G401.6 (cell line): Measurements from ENCODE around the gene DNAAF6.
"Not testable (repeated sequence)": the region's sequence is repeated elsewhere in the genome, so short reads cannot be mapped to it uniquely, and the experiment has no call there.

Experiments used
- FAIRE-seq: peaks from 2 replicates; lab custom pipeline; 2012; peaks lifted over from hg19 to GRCh38; lab: Jason Lieb, UNC

DNAAF6 gene

DNA sequence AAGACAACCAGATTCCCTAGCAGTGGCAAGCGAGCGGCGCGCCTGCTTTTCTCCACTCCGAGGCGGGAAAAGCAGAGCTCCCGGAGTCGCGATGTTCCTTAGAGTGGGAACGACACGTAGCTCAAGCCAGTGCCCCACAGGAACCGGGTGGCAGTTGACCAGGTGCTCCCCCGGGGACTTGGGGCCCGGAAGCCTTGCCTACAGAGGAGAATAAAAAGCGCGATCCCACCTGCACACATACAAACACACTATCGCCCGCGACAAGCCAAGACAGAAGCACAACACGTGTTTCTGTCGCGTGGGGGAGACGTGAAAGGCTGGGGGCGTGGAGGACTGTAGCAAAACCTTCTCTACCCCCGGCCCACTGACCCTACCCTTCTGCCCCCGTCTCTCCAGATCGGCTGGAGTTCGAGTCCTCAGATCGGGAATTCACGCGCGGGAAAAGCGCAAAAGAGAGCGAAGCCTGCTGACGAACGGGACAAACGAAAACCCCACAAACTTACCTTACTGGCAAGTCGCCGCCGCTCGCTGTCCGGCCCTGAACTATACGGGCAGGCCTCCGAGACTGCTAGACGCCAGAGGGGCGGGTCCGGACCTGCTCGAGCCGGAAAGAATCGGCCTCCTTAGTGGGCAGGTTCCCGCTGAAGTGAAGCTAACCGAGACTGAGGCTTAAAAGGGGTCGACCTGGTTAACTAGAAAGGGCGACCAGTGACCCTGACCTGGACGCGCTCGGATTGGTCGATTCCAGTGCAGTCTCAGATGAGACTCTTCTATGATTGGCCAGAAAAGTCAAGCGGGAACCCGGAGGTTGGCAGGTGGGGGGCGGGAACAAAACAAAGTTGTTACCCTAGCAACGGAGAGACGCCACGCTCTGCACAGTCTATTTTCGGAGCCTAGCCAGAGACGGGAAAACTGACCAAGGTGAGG lies at the start of gene DNAAF6, which contains the start of gene NUP62CL:
Gene DNAAF6, plus strand, starts transcription at position 842 of the 927 bp plus-strand sequence. CDS start 6,265 bp downstream, outside the sequence.
Gene NUP62CL, minus strand, starts transcription at position 664 of the 927 bp plus-strand sequence. CDS start 31,287 bp downstream, outside the sequence.
- no peak for FAIRE-seq

DNA sequence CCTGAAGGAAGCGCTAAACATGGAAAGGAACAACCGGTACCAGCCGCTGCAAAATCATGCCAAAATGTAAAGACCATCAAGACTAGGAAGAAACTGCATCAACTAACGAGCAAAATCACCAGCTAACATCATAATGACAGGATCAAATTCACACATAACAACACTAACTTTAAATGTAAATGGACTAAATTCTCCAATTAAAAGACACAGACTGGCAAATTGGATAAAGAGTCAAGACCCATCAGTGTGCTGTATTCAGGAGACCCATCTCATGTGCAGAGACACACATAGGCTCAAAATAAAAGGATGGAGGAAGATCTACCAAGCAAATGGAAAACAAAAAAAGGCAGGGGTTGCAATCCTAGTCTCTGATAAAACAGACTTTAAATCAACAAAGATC lies 48.8 kb upstream of the DNAAF6 start:
- not testable (repeated sequence) for FAIRE-seq

DNA sequence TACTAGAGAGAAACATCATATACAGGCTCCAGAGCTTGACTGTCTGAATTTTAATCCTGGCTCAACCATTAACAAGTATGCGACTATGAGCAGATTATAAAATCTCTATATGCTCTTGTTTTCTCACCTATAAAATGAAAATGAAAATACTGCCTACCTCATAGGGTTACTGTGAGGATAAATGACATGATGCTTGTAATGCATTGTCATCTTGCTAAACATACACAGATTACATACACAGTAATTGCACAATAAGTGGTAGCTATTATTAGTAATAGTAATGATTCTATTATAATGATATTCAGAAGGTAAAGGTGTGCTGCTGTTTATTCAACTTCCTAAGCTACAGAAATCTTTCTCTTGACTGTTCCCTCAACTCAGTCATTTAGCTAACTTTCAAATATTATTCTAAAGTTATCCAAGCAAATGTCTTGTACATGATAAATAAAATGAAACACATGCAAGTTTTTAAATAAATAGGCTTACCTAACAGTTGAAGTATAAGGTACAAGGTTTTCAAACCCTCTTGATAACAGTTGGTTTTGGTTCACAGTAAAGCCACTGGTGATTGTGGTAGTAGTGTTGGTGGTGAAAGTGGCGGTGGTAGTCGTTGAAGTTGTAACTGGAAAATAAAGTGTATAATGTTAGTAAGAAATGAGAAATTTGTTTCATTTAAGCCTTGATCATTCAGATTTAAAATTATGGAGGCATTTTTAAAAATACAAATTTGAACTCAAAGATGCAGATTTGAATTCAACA lies 39.1 kb upstream of the DNAAF6 start:
- FAIRE-seq = no peak

GRCh38 chrX:107168257-107168656 lies 38.2 kb upstream of the DNAAF6 start:
- FAIRE-seq = no peak

DNA sequence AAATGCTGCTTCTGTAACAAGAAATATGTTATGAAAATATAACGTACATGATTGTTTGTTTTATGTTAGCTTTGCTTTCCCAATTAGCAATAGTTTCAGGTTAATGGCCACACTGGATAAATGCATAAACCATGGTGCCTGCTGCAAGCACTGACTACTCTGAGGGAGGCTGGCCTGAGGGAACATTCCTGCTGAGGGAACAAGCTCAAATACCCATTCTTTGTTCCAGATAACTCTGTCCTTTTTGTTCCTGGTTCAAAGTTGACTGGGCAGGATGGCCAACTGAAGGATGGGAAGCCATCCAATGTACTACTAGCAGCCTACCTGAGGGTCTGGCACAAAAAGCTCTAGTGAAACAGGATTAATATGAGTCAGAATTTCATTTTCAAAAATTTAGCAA lies 37.7 kb upstream of the DNAAF6 start:
- FAIRE-seq = no peak

DNA sequence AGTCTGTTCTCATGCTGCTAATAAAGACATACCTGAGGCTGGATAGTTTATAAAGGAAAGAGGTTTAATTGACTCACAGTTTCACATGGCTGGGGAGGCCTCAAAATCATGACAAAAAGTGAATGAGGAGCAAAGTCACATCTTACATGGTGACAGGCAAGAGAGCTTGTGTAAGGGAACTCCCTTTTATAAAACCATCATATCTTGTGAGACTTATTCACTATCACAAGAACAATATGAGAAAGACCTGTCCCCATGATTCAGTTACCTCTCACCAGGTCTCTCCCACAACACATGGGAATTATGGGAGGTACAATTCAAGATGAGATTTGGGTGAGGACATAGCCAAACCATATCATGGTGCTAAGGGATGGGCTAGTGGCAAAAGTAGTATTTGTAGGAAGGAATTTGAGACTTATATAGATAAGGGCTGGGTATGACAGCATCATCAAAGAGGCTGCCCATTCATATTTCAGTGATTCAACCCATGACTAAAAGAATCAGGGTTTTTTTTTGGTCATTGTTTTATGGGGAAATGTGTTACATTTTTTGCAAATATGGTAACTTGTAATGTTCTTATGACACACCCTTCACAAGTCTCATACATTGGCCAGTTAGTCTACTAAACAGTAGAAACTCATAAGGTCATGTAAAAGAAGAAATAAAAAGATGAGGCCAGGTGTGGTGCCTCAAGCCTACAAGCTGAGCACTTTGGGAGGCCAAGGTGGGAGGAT lies 34.9 kb upstream of the DNAAF6 start:
- FAIRE-seq = no peak

DNA sequence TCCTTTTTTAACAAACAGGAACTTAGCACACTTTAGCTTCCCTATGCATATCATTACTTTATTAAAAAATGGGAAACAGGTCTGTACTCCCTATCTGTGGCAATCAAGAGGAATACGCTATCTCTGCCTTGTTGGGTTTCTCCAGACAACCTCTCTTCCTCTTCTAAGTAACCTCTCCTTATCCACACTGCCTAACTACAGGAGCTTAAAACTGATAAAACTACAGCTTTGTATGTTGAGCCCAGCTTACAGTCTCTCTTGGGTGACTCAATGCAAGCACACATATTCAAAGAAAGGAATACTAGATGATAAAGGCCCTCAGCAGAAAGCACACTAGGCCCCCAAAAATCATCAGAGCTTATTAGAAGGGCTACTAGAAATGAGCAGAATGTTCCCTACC lies 9.1 kb upstream of the DNAAF6 start:
- no peak for FAIRE-seq

DNA sequence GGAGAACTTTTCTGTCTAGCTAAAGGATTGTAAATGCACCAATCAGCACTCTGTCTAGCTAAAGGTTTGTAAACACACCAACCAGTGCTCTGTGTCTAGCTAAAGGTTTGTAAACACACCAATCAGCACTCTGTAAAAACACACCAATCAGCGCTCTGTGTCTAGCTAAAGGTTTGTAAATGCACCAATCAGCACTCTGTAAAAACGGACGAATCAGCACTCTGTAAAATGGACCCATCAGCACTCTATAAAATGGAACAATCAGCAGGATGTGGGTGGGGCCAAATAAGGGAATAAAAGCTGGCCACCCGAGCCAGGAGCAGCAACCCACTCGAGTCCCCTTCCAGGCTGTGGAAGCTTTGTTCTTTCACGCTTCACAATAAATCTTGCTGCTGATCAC lies 8.3 kb upstream of the DNAAF6 start:
- not testable (repeated sequence) for FAIRE-seq

DNA sequence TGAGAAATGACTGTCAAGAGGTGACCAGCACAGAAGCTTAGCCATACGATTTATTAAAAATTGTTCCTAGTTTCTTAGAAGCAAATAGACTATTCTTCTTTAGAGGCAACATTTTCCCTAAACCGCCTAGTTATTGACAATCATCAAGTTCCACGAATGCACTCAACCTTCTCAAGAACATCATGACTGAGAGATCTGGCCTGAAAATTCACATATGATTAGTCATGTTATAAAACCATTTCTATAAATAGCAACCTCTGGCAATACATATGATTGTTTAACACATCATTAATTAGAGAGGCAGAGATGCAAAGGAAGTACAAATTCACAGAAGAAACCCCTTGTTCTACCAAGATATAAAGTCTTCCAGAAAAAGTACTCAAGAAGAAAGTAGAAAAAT lies 6.9 kb upstream of the DNAAF6 start:
- FAIRE-seq = no peak

DNA sequence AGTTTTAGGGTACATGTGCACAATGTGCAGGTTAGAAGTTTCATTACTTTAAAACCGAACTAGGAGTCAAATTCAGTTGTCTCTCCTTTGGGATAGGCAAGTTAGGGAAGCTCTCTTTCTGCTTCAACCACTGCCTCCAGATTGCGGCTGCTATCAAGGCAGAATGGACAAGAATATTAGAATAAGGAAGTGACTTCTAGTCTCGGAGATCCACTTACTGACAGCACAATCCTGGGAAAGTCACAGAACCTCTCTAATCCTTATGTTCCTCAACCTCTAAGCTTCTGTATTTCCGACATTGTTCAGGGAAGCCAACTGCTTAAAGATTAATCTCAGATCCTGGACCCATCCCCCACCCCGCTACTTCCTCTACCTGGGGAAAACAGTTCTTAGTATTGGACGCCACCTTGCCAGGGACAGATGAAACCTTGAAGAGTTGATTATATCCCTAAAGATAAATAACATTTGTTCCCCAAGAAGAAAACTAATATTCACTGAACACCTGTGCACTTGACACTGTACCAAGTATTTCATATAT lies 2.3 kb upstream of the DNAAF6 start:
- FAIRE-seq = no peak

GRCh38 chrX:107206697-107207065 lies 270 bp downstream of the DNAAF6 start:
- no peak for FAIRE-seq

- no peak for FAIRE-seq
Measured at GRCh38 chrX:107207089-107207488, 678 bp downstream of the DNAAF6 start.

DNA sequence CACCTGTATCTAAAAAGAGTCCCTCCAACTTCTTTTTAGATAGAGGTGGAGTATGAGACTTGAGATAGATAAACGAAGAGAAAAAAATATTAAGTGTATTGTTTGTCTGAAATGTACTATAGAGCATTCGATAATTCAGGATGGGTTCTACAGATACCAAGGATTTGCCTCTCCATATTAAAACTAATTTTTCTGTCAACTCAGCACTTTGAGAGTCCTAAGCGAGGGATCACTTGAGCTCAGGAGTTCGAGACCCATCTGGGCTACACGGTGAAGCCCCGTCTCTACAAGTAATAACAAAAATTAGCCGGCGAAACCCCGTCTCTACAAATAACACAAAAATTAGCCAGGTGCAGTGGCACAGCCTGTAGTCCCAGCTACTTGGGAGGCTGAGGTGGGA lies 1.5 kb downstream of the DNAAF6 start:
- no peak for FAIRE-seq

- no peak for FAIRE-seq
Measured at GRCh38 chrX:107213477-107213876, 7.1 kb downstream of the DNAAF6 start.

DNA sequence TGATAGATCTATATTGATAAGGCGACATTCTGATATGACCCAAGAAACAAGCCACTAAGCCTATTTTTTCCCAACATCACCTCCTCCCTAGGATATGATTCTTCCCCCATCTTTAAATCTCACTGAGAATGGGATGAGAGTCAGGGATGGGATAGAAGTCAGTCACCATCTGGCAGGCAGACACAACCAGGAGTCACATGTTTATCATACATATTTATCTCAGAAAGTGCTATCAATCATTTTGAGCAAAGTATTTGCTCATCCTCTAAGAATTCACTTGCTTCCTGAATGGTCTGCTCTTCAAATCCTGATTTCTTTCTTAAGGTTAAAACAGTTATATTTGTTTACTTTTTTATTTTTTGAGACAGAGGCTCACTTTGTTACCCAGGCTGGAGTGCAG lies 20.3 kb downstream of the DNAAF6 start:
- no peak for FAIRE-seq

DNA sequence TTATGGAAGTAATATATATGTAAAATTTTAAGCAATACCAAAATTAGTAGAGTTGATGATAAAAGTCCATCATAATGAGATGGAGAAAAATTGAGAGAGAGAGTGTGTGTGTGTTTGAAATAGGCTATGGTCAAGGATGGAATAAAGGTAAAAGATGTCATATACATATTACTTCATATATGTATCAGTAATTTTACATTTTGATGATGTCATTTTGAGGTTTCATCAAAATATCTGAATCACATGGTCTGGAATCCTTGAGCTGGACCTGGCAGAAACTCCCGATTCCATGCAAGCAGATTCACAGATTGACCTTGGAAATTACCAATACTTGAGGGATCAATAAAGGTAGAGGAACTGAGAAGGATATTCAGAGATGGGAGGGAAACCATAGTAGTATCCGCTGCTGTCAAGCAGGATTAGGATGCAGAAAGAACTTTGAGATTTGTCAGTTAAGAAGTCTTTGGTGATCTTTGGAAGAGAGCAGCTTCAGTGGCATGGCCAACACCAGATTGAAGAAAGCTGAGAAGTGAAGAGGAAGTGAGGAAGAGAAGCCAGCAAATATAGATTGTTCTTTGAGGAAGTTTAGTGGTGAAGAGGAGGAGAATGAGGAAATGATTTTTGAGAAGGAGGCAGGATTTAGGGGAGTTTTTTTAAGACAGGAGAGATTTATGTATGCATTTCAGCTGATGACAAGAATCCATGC lies 21.5 kb downstream of the DNAAF6 start:
- no peak for FAIRE-seq

DNA sequence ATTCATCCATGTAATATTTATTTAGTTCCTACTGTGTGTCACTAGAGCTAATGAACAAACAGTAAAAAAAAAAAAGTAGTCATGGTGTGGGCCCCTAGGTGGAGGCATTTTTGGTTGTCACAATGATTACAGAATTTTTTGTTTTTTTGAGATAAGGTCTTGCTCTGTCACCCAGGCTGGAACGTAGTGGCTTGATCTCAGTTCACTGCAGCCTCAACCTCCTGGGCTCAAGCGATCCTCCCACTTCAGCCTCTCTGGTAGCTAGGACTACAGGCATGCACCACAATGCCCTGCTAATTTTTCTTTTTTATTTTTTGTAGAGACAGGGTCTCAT lies 22.0 kb downstream of the DNAAF6 start:
- FAIRE-seq = no peak

DNA sequence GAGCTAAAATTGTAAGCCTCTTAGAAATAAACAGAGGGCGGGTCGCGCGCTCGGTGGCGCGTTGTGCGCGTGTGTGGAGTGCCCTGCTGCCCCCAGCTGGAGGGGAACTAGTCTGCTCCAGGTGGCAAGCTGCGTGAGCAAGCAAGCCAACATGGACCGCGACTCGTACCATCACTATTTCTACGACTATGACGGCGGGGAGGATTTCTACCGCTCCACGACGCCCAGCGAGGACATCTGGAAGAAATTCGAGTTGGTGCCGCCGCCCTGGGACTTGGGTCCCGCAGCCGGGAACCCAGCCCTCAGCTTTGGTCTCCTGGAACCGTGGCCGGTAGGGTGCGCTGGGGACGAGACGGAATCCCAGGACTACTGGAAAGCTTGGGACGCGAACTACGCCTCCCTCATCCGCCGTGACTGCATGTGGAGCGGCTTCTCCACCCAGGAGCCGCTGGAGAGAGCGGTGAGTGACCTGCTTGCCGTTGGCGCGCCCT lies 66.1 kb downstream of the DNAAF6 start:
- no peak for FAIRE-seq

- no peak for FAIRE-seq
Measured at GRCh38 chrX:107273795-107274194, 67.4 kb downstream of the DNAAF6 start.

DNA sequence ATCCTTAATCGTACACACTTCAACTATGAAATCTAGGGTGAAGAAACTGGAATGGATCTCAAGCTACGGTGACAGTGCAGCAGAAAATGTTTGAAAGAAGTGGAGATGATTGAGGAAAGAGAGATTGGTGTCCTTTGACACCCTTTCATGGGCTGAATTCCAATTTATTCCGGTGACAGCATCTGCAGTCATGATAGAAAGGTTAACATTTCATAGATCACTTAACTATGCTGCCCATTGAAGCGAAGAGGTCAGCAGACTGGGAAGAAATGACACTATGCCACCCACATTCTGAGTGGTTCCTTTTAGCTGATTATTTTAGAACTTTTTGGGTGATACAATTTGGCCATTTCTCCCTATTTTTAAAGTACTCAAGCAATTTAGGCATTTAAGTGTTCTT lies 82.3 kb downstream of the DNAAF6 start:
- no peak for FAIRE-seq

DNA sequence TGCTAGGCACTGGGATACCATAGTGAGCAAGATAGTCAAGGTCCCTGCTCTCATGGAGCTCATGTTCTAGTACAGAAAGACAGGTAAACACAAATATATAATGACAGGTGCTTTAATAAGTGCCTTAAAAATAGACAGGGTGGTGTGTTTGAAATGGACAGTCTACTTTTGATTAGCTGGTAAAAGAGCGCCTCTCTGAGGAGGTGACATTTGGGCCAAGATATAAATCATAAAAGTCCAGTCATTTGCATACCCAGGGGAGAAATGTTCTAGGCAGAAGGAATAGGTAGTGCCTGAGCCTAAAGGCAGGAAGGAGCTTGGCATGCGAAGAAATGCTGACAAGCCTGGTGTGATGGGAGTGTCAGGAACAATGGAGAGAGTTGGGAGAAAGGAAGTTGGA lies 83.6 kb downstream of the DNAAF6 start:
- FAIRE-seq = no peak

- no peak for FAIRE-seq
Measured at GRCh38 chrX:107293056-107293455, 86.6 kb downstream of the DNAAF6 start.
